Right lobe of liver (tissue), 4 donors: ENCODE data around the gene RPL32.
A peak's percentile ranks its signal among the peaks of the same experiment; 100 is the strongest.

Experiments
- POLR2A ChIP-seq: fragments of 450-650 bp; IDR thresholded peaks from one replicate; pipeline ENCODE4 v1.6.1; 2017; ENCODE audit warnings: antibody characterized with exemption, mild to moderate bottlenecking
- TF ChIP-seq, protein P1 (sequence below), 4 donors: fragments of 200-600 bp in 3 of 4; fragments of 450-650 bp in 1 of 4; IDR thresholded peaks; one replicate each; pipeline versions ENCODE4 v1.5.1 to v1.8.0; 2016 to 2022; ENCODE audit warnings: antibody characterized with exemption in 4 of 4, mild to moderate bottlenecking in 2 of 4
- donor health status: DM: no; HTN: no; CAD: no.
- donor health status: DM: no; HTN: no; CAD: no.
- donor health status: DM: no; HTN: yes; CAD: no.

- TF ChIP-seq, protein P1, sequence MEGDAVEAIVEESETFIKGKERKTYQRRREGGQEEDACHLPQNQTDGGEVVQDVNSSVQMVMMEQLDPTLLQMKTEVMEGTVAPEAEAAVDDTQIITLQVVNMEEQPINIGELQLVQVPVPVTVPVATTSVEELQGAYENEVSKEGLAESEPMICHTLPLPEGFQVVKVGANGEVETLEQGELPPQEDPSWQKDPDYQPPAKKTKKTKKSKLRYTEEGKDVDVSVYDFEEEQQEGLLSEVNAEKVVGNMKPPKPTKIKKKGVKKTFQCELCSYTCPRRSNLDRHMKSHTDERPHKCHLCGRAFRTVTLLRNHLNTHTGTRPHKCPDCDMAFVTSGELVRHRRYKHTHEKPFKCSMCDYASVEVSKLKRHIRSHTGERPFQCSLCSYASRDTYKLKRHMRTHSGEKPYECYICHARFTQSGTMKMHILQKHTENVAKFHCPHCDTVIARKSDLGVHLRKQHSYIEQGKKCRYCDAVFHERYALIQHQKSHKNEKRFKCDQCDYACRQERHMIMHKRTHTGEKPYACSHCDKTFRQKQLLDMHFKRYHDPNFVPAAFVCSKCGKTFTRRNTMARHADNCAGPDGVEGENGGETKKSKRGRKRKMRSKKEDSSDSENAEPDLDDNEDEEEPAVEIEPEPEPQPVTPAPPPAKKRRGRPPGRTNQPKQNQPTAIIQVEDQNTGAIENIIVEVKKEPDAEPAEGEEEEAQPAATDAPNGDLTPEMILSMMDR (IDR thresholded peaks at IDR 0.05), result peak in 1 of 4 donors; percentile 2
- no peak for TF ChIP-seq POLR2A
Observed at GRCh38 chr3:12841970-12842328, 584 bp upstream of the RPL32 start.
